ENCODE data around the gene HEXD.
A peak's percentile ranks its signal among the peaks of the same experiment; 100 is the strongest.
"Not testable (repeated sequence)": the region's sequence is repeated elsewhere in the genome, so short reads cannot be mapped to it uniquely, and the experiment has no call there.

Gene HEXD

DNA sequence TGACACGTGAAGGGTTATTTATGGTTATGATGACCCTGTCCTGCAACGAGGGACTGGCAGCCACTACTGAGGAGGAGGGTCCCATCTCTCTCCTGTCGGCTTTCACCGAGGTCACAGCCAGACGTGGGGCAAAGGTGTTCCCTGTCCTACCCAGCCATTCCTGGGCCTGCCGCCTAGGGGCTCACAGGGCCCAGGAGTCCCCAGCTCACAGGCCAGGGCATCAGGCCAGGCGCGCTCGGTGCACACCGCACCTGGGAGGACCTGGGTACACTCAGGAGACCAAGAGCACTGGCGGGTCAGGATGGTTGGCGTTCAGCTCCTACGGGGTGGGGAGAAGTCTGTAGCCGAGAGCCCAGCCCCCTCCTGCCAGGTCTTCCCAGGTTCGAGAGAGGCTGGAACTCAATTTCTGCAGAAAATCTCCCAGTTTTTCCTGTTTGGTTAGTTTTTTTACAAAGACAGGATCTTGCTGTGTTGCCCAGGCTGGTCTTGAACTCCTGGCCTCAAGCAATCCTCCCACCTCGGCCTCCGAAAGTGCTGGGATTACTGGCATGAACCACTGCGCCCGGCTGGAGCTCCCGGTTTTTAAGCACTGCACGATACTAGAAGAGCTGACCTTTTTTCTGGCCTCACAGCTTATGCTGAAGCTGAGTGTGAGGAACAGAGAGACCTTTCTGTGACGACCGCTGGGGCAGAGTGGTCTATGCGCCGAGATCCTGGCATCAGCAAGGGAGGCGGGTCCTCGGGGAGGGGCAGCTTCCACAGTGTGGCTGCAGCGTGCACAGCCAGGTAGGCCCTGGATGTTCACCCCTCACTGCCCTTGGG is 24.7 kb downstream of the HEXD start:
- DNase-seq = no peak

DNA sequence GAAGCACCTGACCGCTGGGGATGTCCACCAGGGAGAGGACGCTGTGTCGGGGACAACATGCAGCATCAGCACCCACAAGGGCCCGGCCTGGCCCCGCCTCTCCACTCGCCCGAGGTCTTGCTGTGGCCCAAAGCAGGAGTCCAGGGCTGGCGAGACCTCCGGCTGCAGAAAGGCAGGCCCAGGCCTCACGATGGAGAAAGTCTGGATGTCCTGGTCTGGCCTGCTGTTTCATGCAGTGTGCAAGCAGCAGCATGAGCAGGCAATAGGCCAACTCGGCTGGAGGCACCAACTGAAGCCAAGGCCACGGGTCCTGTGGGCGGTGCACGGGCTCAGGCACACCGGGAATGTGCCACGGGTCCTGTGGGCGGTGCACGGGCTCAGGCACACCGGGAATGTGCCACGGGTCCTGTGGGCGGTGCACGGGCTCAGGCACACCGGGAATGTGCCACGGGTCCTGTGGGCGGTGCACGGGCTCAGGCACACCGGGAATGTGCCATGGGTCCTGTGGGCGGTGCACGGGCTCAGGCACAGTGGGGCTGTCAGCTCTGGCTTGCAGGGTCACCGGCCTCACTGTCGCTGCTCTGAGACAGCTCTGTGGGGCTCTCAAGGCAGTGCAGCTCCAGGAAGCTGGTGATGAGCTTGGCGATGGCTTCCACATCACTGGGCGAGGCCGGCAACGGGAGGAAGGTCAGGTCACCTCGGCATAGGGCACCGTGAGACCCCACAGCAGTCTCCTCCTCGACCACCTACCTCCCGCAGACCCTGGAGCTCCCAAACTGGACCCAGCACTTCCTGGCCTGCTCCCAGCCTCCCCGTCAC is 25.5 kb downstream of the HEXD start:
- DNase-seq = no peak

DNA sequence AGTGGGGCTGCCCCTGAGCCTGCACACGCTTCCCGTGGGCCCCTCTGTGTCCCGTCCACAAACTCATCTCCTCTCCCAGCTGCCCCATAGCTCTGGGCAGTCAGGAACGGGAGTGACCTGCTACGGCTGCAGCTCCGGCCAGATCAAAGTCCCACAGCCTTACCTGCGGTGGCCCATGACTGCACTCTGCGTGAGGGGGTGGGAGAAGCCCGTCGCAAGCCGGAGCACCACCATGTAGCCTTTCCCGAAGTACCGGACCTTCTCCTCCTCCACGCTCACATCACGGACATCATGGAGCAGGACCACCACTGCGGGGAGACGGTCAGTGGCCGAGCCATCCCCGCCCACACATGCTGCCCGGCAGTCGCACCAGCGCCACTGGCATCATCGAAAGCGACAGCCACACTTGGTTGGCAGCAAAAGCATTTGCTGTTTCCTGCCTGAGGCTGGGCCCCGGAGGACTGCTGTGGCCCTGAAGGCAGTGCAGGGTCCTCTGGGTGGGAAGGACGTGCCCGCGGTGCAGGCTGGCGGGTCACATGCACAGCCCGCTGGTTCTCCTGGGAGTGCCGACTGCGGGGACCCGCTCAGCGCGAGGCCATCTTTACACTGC is 26.2 kb downstream of the HEXD start:
- DNase-seq = no peak

DNA sequence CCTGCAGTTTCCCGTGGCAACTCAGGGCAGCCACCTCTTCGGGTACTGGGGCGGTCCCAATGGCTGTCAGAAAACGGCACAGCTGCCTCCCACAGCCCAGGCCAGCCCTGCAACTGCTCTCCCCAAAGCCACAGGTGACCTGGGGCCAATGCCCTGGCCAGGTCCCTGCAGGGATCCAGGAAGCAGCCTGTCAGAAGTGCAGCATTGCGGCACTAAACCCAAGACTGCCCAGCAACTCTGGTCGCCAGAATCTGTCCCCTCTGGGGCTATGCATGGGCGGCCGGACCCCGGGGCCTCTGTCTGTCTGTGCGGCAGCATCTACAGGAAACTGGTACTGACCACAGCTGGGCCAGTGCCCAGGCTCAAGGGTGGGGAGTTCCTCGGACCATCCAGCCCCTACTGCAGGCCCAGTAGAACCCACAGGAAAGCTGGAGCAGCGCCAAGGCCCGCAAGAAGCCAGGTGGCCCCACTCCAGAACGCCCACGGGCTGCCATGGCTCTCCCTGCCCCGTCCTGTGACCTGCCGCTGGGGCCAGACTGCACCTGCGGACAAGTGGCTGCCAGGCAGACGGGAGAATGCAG is 26.9 kb downstream of the HEXD start:
- no peak for DNase-seq

DNA sequence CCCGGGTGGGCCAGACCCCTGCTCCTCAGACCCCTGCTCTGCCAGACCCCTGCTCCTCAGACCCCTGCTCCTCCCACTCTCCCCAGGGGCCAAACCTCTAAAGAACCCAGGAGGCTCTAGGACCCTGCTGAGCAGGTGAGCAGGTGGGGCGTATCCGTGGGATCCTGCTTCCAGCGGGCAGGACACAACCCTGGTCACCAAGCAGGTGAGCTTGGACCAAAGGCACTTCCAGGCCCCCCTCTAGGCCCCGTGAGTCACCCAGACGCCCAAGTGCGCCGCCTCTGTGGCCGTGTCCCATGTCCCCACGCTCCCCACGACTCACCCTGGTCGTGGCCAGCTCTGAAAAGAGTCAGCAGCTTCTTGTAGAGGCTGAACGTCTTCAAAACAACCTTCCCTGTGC is 27.4 kb downstream of the HEXD start:
- no peak for DNase-seq

DNA sequence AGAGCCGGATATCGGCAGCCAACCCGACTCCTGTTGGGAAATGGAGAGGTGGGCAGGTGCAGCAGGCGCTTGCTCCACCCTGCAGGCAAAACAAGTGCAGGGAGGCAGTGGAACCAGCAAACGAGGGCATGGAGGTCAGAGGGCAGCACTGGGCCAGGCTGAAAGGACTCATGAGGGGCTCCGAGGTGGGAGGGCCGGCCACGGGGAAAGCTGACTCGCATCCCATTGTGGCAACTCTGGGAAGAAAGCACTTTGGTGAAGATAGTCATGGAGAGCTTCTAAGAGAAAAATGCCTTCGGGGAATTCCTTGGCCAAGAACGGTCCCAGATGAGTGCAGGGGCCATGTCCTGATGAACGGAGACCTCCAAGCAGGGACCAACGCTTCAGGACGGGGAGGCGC is 28.0 kb downstream of the HEXD start:
- no peak for DNase-seq

DNA sequence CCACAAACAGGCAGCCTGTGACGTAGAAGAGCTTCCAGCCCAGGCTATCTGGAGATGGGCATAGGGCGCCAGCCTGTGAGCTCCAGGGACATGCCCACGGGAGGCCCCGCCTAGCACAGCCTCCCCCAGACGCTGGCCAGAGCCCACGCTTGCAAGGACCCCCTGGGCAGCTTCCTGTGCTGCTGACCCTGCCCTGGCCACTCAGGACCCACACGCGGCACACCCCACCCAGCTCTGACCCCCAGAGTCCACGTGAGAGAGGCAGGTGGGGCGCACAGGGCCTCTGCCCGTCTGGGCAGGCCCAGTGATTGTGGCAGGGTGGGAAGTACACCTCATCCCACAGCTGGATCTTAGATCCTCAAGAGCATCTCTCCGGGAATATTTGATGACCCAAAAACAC is 28.5 kb downstream of the HEXD start:
- DNase-seq = no peak

DNA sequence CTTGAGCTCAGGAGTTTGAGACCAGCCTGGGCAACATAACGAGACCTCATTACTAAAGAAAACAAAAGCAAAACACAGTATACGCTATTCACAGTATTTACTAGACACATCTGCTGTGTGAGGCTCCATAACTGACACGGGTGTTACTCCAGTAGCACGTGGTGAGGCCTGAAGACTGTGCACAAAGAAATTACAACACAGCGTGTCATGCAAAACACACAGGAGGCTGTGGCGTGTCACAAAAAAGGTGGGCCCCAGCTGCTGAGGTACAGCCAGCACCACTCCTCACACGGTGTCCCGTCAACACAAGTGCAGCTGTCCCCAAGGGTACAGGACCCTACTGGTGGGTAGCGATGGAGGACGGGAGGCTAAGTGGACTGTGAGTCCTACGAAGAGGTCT is 29.7 kb downstream of the HEXD start:
- DNase-seq = no peak

DNA sequence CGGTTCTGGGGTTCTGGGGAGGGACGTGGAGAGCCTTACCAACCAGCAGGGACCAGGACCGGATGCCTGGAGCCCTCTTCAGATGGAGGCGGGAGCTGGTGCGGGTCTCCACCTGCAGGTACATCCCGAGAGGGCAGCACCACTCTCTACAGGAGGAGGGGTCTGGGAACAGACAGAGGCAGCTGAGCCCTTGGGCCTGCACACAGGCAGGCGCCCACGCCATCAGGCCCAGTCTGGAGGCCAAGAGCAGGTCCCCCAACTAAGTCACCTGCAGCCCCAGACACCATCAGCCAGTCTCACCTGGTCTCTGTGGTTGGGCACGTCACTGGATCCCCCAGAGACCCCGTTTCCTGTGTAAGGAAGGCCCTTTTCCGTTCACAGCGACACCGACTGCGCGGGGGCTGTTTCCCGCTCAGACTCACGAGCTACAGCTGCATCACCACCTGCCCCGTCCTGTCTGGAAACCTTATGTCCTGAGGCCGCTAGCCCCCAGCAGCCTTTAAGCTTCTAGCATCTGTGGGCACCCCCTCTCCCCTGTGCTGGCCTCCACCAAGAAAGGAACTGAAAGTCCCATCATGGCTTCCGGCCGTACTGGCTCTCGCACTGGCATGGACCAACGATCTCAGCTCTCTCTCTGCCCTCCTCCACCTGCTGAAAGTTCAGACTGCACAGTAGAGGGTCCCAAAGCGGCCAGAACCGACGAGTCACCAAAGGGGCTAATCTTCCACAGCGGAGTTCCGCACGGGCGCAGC is 31.2 kb downstream of the HEXD start:
- no peak for DNase-seq

DNA sequence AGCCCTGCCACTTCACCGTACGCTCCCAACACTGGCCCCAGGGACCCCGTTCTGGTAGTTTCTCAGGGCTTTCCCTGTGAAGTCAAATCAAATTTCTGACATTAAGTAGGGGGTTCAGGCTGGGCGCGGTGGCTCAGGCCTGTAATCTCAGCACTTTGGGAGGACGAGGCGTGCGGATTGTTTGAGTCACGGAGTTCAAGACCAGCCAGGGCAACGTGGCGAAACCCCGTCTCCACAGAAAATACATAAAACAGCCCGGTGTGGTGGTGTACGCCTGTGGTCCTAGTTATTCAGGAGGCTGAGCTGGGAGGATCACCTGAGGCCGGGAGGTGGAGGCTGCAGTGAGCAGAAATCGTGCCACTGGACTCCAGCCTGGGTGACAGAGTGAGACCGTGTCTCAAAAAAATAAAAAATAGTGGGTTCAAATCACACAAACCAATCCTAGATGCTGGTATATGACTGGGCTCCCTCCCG is 31.8 kb downstream of the HEXD start:
- no peak for DNase-seq

DNA sequence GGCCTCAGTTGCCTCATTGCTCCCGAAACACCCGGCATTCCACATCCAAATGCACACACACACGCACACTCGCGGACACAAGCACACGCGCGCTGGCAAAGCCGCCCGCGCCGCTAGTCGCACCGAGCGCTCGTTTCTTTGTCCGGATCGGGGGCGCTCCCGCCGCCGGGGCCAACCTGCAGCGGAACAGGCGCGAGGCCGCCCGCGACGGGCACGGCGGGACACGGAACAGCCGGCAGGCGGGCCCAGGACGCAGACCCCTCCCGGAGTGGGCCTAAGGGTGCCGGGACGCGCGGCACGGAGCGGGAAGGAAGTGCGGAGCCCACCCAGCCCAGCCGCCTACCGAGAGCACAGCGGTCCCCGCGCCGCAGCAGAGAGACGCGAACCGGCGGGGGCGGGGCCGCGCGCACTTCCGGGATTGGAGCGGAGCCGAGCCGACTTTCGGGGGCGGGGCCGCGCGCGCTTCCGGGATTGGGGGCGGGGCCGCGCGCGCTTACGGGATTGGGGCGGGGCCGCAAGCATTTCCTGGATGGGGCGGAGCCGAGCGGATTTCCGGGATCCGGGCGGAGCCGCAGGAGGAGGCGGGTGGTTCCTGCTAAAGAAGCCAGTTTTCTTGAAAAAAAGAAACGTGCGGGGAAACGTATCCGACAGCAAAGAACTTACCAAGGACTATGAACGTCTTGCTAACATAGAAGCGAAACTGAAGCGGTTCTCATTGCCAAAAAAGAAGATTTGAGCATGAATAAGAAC is 32.4 kb downstream of the HEXD start, which contains the start of gene CYBC1:
Gene CYBC1 (minus strand): TSS at position 396 of the 750 bp plus-strand sequence. CDS start 1,498 bp downstream, outside the sequence.
- peak; percentile 60 for DNase-seq

DNA sequence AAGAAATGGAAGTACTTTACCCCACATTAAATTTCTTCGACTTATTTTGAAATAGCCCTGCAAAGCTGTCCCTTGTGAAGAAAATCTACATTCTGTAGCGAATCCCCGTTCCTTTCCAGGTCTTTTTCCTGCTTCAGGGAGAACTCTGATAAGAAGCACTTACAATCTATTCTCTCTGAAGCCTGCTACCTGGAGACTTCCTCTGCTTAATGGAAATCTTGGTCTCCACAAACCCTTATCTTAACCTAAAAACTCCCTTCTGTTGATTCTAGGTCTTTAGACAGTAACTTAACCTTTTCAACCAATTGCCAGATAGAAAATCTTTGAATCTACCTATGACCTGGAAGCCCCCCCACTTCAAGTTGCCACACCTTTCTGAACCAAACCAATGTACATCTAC is 34.0 kb downstream of the HEXD start:
- no peak for DNase-seq

DNA sequence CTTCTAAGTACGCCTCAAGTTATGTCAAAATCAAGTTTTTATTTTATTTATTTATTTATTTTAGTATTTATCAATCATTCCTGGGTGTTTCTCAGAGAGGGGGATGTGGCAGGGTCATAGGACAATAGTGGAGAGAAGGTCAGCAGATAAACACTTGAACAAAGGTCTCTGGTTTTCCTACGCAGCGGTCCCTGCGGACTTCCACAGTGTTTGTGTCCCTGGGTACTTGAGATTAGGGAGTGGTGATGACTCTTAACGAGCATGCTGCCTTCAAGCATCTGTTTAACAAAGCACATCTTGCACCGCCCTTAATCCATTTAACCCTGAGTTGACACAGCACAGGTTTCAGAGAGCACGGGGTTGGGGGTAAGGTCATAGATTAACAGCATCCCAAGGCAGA is 35.0 kb downstream of the HEXD start:
- DNase-seq = not testable (repeated sequence)

DNA sequence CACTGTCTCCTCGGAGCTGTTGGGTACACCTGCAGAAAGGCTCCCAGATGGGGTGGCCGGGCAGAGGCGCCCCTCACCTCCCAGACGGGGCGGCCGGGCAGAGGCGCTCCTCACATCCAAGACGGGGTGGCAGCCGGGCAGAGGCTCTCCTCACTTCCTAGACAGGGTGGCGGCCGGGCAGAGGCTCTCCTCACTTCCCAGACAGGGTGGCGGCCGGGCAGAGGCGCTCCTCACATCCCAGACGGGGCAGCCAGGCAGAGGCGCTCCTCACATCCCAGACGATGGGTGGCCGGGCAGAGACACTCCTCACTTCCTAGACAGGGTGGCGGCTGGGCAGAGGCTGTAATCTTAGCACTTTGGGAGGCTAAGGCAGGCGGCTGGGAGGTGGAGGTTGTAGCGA is 35.6 kb downstream of the HEXD start:
- DNase-seq = not testable (repeated sequence)

DNA sequence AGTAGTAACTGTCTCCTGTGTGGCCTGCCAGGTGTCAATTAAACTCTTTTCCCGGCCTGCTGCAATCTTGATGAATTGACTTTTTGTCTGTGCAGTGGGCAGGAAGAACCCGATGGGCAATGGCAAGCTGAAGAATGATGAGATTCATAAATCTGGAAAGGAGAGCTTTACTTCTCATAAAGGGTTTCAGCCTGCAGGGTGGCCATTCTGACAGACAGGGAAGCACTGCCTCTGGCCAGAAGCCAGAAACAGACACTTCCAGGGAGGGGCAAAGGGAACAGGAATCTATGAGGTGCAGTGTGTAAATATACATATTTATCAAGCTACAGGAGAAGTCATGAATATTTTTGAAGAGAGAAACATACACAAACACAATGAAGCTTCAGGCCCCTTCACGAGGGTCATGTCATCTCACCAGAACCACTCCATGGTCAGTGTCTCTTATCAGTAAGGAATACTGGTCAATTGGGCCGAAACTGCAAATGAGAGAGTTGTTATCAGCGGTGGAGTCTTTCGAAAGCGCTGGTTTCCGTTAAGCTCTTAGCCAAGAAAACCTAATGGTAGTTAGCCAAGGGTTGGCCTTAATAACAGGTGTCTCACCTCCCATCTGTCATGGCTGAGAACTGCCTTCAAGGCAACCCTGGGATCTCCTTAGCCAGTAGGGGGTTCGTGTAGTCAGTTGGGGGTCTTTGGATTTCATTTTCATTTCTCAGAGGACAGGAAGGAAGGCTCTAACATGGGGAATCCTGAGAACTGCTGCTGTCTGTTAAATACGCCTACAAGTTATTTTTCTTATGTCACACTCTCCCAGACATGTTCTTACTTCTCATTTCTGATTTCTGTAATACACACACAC is 39.2 kb downstream of the HEXD start:
- DNase-seq = no peak

DNA sequence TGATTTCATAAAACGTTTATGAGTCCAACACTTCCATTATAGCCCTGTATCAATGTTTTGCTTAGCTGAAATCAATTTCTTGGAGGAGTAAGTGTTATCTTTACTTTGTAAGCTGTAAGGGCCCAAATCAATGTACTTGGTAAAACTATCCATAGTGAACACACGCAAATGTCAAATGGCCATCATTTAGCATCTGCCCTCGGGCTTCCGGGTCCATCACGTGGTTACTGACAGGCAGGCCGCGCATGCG is 39.7 kb downstream of the HEXD start:
- DNase-seq = peak; percentile 95

DNA sequence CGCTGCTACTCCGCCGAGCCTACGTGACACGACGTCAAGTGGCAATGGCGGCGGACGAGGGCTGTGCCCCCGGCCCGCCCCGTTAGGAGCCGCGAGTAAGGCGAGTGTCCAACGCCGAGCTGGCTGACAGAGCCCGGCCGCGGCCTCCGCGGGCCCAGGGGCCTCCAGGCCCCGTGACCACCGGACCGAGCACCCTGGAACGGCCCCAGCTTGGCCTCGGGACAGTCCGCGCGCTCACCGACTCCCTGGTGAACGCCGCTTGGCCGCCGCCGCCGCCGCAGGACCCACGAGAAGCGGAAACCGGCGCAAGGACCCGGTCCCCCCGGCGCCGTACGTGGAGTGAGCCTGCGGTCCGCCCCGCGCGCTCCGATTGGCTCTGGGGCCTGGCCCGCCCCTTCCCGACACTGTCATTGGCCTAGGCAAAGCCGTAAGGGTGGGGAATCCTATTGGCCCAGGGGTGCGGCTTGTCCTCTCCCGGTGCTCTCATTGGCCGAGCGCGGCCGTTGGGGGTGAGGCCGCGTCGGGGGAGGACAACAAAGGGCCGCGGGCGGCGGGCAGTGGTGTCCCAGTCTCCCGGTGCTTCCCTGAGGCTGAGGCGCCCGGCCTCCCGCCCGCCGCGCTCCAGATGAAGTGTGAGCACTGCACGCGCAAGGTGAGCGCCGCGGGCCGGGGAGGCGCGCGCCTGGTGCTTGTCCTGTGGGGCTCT is 40.2 kb downstream of the HEXD start, which contains the start of gene NARF:
Gene NARF (plus strand): TSS at position 563 of the 706 bp plus-strand sequence. CDS start 63 bp downstream, at position 626.
- DNase-seq = peak; percentile 98

DNA sequence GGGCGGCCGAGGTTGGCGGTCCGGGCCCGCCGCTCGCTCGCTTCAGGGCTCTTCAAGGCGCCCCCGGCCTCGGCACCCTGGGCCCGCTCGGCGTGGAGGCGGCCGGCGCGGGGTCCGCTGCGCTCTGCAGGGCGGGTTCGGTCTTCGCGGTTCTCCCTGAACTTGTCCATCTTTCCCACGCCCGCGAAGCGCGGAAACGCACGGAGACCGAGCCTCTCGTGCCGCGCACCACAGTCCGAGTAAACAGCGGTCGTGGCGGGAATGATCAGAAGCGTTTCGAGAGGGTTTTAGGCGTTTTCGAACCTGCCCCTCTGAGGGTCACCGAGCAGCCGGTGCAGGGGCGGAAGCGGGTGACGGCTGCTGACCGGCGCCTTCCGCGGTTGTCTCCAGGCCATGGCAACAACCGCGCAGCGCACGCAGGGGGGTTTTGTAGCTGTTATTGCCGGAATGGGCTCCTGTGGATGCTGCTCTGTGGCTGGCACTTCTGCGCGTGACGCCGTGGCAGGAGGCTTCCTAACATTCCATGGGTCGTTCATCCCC is 40.8 kb downstream of the HEXD start:
- no peak for DNase-seq

DNA sequence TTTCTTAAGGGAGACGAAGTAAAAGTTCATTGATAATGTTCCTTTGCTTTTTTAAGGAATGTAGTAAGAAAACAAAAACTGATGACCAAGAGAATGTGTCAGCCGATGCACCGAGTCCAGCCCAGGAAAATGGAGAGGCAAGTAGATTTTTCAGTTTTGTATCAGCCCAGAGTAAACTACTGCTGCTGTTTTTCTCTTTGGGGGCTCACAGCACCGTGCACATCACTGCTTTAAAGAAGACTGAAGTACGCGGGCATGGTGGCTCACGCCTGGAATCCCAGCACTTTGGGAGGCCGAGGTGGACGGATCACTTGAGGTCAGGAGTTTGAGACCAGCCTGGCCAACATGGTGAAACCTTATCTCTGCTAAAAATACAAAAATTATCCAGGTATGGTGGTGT is 41.8 kb downstream of the HEXD start:
- DNase-seq = not testable (repeated sequence)

Measured in NCI-H1694 (cell line).